Measurements from ENCODE around the gene HOXA5. TPM values are rescaled to one million over a fixed set of nuclear protein-coding genes. Genes with fewer than 3 reads are reported as not detected.

HOXA5 gene
- total RNA-seq, 2 experiments from 2014 or later: not detected

DNA sequence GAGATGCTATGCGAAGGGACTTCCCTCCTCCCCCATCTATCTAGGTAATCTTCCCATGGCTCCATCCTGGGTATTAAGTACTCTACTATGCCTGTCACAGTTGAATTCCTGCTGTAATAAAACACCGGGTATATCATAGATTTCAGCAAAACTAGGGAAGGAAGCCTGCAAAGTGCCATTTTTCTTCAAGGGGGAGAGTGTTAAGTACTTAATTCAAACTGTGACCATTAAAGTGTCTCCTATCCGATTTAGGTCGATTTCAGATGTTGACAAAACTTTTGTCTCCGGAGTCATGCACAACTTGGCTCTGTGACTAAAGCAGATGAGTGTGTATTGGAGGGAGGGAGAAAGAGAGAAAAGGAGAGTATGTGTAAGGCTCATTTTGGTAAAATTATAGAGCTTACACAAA is 17.5 kb downstream of the HOXA5 start:
- no peaks in the 10 kb centered on the region for H3K9me3 Mint-ChIP-seq (ENCODE audit: low read depth)
- POLR2A ChIA-PET: no interaction called here
- no peak for DNase-seq
- H3K4me3 Mint-ChIP-seq: no peak overlapping the region
- H3K36me3 Mint-ChIP-seq (ENCODE audit: low read depth): no peaks in the 10 kb centered on the region
- no peaks in the 10 kb centered on the region for H3K4me1 Mint-ChIP-seq
- H3K27me3 Mint-ChIP-seq: peaks cover 29% of the 10 kb centered on the region
- CTCF ChIA-PET: no interaction called here
- H3K27ac Mint-ChIP-seq: no peak overlapping the region
- no peak for ATAC-seq
- intact Hi-C loops (cut with DNase I, micrococcal nuclease): no loop called here

DNA sequence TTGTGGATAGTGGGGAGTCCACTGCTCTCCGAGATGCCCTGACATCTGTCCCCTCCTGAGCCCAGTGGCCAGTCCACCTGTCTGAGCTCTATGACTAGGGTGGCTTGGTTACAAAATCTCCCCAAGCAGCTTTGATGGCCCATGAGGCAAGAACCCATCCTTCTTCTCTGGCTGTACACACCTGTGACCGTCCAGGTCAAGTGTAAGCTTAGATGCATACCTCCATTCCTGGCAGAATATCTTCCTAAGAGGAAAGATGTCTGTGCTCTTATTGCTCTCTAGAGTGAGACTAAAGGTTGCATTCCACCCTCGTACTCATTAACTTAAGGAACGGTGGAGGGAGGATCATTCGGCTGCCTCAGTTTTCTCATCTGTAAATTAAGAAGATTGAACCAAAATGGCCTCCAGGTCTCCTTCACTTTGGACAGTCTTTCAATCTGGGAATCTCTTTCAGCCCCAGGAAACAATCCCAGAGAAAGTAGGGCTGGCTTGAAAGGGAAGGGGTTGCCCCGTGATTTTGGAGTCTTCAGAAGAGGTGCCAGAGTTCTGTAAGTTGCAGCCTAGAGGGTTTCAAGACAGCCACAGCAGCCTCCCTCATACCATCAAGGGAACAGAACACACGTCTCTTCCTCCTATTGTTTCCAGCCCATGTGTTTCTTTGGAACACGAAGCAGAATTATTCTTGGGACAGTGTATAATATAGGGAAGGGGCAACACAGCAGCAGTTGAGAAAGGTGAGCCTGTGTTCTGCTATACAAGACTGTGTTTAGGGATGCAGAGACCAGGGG is 18.4 kb downstream of the HOXA5 start:
- H3K27me3 Mint-ChIP-seq: peaks cover 29% of the 10 kb centered on the region

DNA sequence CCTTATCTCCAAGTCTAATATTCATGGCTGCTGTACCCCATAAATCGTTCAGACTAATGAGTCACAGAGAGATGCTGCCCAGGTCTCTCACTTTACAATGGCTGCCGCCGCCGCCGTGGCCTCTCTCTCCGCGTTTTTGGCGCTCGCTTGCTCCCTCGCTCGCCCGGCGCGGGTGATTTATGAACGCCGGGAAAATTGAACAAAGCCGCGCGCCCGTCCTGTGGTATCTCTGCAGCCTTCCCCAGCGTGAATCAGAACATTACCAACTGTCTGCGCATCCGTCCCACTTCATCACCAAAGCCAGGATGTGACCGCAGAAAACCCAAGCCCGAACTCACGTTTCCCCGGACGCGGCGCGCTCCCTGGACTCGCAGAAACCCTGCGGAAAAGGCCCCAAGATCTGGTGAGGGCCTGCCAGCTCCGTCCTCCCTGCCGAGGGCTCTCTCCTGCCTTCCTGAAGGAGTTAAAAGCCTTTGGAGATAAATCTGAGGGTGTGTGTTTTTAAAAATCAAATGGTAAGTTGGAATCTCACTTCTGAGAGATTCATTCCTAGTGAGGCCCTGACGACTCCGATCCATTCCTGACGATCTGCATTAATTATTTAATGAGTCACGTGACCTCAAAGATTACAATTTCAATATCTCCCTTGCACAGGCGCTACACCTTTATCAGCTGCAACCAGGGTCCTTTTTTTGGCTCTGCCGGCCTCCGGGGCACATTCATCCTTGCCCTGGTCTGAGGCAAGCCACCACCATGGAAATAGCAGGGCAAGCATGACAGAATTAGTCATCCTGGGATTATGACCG is 19.2 kb downstream of the HOXA5 start:
- H3K4me1 Mint-ChIP-seq: no peaks in the 10 kb centered on the region
- intact Hi-C loops (cut with DNase I, micrococcal nuclease): no loop called here
- DNase-seq (no peak), ATAC-seq (no peak)
- no peaks in the 10 kb centered on the region for H3K9me3 Mint-ChIP-seq (ENCODE audit: low read depth)
- CTCF ChIA-PET: interaction anchor here (0.9 kb wide), 1 partner anchor 61 kb away, joined by 3 read pairs; the partner anchor contains the start of gene HOXA11
- H3K36me3 Mint-ChIP-seq (ENCODE audit: low read depth): no peaks in the 10 kb centered on the region
- H3K4me3 Mint-ChIP-seq: no peak overlapping the region
- POLR2A ChIA-PET: no interaction called here
- peaks cover 29% of the 10 kb centered on the region for H3K27me3 Mint-ChIP-seq
- no peak overlapping the region for H3K27ac Mint-ChIP-seq

More for the DNA sequence above, 18.4 kb downstream of the HOXA5 start:
- ChIA-PET CTCF (interaction anchor here (0.9 kb wide), 1 partner anchor 60 kb away, joined by 3 read pairs; the partner anchor contains the start of gene HOXA11), POLR2A (no interaction called here)
- H3K4me1 Mint-ChIP-seq: no peaks in the 10 kb centered on the region
- DNase-seq (no peak), ATAC-seq (no peak)
- H3K27ac Mint-ChIP-seq: no peak overlapping the region
- no peak overlapping the region for H3K4me3 Mint-ChIP-seq
- no peaks in the 10 kb centered on the region for H3K9me3 Mint-ChIP-seq (ENCODE audit: low read depth)
- intact Hi-C loops (cut with DNase I, micrococcal nuclease): no loop called here
- no peaks in the 10 kb centered on the region for H3K36me3 Mint-ChIP-seq (ENCODE audit: low read depth)

DNA sequence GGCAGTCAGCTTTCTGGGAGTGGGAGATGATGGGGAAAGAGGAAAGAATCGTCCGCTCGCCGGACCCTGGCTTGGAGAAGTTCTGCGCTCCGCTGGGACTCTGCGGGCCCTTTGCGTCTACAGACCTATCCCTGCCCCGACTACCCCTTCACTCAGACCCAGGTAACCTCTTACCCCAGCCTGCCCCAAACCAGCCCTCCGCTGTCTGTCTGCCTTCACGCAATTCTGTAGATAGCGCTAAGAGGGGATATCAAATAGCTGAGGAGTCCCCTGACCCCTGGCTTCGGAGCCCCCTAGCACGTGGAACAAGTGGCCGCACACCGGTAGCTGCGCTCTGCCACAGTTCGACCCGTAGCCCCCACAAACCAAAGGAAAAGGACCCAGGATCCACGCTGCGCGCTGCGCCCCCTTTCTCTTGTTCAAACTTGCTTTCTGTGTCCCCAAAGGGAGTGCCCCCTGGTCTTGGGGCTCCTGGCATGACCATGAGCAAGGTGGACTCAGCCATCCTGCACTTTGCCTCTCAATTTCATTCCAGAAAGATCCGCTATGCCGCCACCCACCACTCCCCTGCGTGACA is 19.9 kb downstream of the HOXA5 start:
- Mint-ChIP-seq H3K36me3 (ENCODE audit: low read depth) (no peaks in the 10 kb centered on the region), H3K4me1 (no peaks in the 10 kb centered on the region), H3K27me3 (peaks cover 24% of the 10 kb centered on the region), H3K27ac (no peak overlapping the region), H3K4me3 (no peak overlapping the region), H3K9me3 (ENCODE audit: low read depth) (no peaks in the 10 kb centered on the region)
- ATAC-seq: no peak
- no peak for DNase-seq
- CTCF ChIA-PET: no interaction called here
- POLR2A ChIA-PET: no interaction called here
- intact Hi-C loops (cut with DNase I, micrococcal nuclease): no loop called here

DNA sequence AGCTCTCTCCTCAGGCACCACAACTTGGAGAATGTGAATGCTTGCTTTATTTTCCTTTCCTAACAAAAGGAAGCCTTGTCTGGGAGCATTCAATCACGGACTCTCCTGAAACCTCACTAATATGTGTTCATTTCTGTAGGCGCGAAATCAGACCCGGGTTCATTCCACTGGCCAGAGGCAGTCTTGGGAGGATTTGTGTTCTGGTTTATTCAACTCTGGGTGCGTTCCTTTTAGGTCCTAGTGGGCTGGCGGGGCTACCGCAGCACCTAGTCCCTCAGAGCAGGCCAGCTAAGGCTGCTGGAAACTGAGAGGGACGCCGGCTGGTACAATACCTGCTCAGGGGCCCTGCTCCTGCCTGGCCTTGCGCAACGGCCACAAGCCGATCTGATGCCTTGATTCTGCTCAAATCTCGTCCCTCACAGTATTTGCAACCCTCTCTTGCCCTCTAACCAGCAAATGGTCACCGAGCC is 20.4 kb downstream of the HOXA5 start:
- CTCF ChIA-PET: no interaction called here

DNA sequence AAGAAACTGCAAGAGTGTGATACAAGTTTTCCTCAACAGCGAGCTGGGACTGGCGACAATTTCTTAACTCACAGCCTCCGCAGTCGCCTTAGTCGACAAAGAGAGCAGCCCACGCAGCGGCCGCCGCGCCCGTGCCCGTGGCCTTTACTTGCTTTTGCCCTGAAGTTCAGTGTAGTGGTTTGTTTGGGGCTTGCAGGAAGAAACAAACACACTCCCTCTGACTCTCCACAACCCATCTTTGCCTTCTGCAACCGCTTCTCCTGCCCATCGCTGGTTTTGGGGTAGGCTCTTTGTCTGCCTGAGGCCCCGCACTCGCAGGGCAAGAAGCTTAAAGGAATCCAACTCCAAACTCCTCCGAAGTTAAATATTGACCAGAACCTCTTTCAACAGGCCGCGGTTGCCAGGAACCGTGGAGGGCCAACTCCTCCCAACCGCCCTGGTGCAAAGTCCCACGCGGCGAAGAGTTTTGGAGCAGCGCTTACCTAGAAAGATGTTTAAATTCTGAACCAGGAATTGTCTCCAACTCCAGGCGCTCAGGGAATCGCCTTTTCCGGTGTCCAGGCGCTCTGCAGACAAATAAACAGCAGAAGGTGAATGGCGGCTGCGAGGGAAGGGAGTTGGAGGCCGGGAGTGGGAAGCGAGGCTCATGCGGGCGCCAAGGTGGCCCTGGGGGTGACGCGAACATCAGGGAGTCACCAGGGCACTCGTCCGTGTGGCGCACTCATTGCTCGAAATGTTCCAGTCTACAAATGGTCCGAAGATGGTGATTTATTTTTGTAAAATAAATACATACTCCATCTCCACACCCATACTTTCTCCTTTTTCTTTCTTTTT is 21.2 kb downstream of the HOXA5 start:
- Mint-ChIP-seq H3K36me3 (ENCODE audit: low read depth) (no peaks in the 10 kb centered on the region), H3K9me3 (ENCODE audit: low read depth) (no peaks in the 10 kb centered on the region), H3K27me3 (peaks cover 23% of the 10 kb centered on the region), H3K27ac (no peak overlapping the region), H3K4me3 (no peak overlapping the region), H3K4me1 (no peaks in the 10 kb centered on the region)
- ChIA-PET POLR2A (no interaction called here), CTCF (no interaction called here)
- intact Hi-C loops (cut with DNase I, micrococcal nuclease): no loop called here
- ATAC-seq: no peak
- no peak for DNase-seq

More for the DNA sequence above, 20.4 kb downstream of the HOXA5 start:
- H3K36me3 Mint-ChIP-seq (ENCODE audit: low read depth): no peaks in the 10 kb centered on the region
- peaks cover 23% of the 10 kb centered on the region for H3K27me3 Mint-ChIP-seq
- H3K27ac Mint-ChIP-seq: no peak overlapping the region
- DNase-seq (no peak), ATAC-seq (no peak)
- H3K9me3 Mint-ChIP-seq (ENCODE audit: low read depth): no peaks in the 10 kb centered on the region
- H3K4me3 Mint-ChIP-seq: no peak overlapping the region
- H3K4me1 Mint-ChIP-seq: no peaks in the 10 kb centered on the region
- intact Hi-C loops (cut with DNase I, micrococcal nuclease): no loop called here
- POLR2A ChIA-PET: no interaction called here

DNA sequence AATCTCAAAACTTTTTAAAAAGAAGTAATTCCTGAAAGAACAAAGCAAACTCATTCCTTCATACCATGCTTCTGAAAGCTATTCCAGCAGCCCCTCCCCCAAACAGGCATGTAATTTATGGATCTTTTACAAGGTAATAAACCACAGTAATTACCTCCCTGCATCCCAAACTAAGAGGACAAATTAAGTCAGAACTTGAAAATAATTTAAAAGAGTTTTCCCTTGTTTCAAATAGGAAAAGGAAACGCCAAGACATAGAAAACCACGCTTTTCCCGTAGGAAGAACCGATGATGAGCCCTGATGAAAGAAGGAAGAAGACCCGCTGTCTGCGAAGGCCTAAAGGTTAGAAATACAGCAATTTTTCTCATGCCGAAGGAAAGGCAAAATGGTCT is 21.8 kb downstream of the HOXA5 start:
- H3K9me3 Mint-ChIP-seq (ENCODE audit: low read depth): no peaks in the 10 kb centered on the region
- H3K4me3 Mint-ChIP-seq: no peak overlapping the region
- H3K4me1 Mint-ChIP-seq: no peaks in the 10 kb centered on the region
- ChIA-PET POLR2A (no interaction called here), CTCF (no interaction called here)
- no peaks in the 10 kb centered on the region for H3K36me3 Mint-ChIP-seq (ENCODE audit: low read depth)
- ATAC-seq (no peak), DNase-seq (no peak)
- intact Hi-C loops (cut with DNase I, micrococcal nuclease): no loop called here
- H3K27me3 Mint-ChIP-seq: peaks cover 20% of the 10 kb centered on the region
- no peak overlapping the region for H3K27ac Mint-ChIP-seq

DNA sequence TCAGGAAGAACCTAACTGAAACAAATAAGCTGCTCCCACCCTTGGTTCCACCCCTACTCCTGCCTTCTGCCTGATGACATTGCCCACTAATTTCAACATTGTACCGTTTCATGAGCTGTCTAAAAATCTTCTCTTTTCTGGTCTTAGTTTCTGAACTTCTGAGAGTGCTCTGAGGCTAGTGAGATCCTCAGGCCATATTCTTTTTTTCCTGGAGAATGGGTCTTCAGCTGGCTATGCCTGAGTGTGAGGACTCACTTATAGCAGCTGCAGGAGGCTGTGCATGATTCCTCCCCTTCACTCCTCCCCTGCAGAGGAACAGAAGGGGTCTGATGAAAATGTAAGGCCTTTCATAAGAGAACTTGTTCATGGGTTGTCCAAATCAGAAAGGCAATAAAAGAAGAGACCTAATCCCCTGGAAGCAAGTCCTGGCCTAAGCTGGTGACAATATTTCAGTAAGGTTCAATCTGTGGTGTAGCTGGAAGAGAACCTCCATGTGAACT is 24.0 kb downstream of the HOXA5 start:
- CTCF ChIA-PET: interaction anchor here (0.7 kb wide), 1 partner anchor 22 kb away, joined by 3 read pairs; no protein-coding TSS in a partner anchor
- intact Hi-C loops (cut with DNase I, micrococcal nuclease): no loop called here
- Mint-ChIP-seq H3K36me3 (ENCODE audit: low read depth) (no peaks in the 10 kb centered on the region), H3K27me3 (peaks cover 6% of the 10 kb centered on the region), H3K4me1 (no peaks in the 10 kb centered on the region), H3K4me3 (no peak overlapping the region), H3K9me3 (ENCODE audit: low read depth) (no peaks in the 10 kb centered on the region), H3K27ac (no peak overlapping the region)
- POLR2A ChIA-PET: no interaction called here
- no peak for DNase-seq
- ATAC-seq: no peak

DNA sequence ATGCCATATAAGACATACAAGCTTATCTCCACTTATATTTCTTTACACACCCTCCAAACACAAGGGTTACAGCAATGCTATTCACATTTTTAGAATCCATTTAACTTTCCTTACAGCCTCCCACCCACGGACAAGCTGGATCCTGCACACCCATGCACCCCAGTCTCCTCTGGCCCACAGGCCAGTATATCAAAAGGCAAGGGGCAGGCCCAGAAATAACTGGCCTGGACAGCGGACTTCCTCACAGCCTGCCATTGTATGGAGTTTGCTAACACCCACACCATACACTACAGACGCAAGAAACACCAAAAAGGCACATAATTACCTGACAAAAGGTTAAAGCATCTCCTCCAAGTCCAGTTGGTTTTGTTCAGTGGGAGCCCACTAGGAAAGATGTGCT is 24.9 kb downstream of the HOXA5 start:
- Mint-ChIP-seq H3K9me3 (ENCODE audit: low read depth) (no peaks in the 10 kb centered on the region), H3K4me3 (no peak overlapping the region), H3K4me1 (no peaks in the 10 kb centered on the region), H3K36me3 (ENCODE audit: low read depth) (no peaks in the 10 kb centered on the region), H3K27me3 (peaks cover 4% of the 10 kb centered on the region), H3K27ac (no peak overlapping the region)
- ATAC-seq: no peak
- intact Hi-C loops (cut with DNase I, micrococcal nuclease): no loop called here
- ChIA-PET CTCF (interaction anchor here (0.6 to 0.7 kb wide), 2 partner anchors 8 to 261 kb away, joined by 3 to 4 read pairs; no protein-coding TSS in a partner anchor), POLR2A (no interaction called here)
- DNase-seq: no peak

DNA sequence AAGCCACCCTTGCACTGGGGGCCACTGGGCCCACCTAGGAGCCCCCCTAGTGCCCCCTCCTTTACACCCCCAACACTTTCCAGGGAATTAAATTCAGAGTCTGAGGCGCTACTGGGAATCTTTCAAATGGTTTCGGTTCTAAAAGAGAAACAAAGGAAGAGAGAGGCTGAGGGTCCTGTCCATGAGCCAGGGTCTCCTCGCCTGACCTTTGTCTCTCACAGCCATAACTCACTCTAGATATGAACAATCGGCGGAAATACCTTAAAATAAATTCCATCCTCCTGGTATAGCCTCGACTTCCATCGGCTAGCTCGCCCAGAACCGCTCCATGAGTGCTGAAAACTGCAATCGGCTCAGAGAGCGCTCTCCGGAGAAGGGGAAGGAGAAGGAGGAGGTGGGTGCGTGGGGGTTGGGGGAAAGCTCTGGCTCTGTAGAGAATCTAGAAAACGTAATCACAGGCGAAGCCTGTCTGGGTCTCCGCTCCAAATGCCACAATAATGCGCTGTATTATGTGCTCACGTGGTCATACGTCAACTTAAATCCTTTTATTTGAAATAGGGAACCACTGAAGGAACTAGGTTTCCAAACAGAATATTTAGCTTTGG is 25.5 kb downstream of the HOXA5 start:
- Mint-ChIP-seq H3K9me3 (ENCODE audit: low read depth) (no peaks in the 10 kb centered on the region), H3K4me3 (no peak overlapping the region), H3K36me3 (ENCODE audit: low read depth) (no peaks in the 10 kb centered on the region), H3K27ac (no peak overlapping the region), H3K4me1 (no peaks in the 10 kb centered on the region), H3K27me3 (peaks cover 6% of the 10 kb centered on the region)
- CTCF ChIA-PET: interaction anchor here (0.6 to 0.7 kb wide), 2 partner anchors 9 to 261 kb away, joined by 3 to 4 read pairs; no protein-coding TSS in a partner anchor
- intact Hi-C loops (cut with DNase I, micrococcal nuclease): no loop called here
- no peak for ATAC-seq
- POLR2A ChIA-PET: no interaction called here
- no peak for DNase-seq

Data from activated CD4-positive, alpha-beta T cell treated with anti-CD3 and anti-CD28 coated beads for 36 hours (primary cell).